GM10847 (cell line): ENCODE measurements around the gene CCNT2.

Experiments
- POLR2A ChIP-seq: IDR thresholded peaks from 2 replicates; pipeline ENCODE4 v1.6.1; 2011; ENCODE audit not compliant: insufficient read length; ENCODE audit errors: extremely low read depth

Gene CCNT2

DNA sequence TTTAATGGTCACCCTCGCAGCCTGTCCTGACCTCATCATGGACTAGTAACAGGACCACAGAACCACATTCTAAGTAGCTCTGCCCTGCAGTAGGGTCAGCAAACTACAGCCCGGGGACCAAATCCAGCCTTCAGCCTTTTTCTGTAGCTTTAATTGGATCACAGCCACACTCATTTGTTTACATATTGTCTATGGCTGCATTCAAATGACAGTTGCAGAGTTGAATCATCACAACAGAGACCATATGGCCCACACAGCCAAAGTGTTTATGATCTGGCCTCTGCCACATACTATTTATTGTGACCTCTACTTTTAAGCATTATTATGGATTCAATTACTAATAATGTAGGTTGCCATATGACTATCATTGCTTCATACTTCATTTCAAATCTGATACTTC is 80.9 kb downstream of the CCNT2 start:
- no peak for TF ChIP-seq POLR2A

DNA sequence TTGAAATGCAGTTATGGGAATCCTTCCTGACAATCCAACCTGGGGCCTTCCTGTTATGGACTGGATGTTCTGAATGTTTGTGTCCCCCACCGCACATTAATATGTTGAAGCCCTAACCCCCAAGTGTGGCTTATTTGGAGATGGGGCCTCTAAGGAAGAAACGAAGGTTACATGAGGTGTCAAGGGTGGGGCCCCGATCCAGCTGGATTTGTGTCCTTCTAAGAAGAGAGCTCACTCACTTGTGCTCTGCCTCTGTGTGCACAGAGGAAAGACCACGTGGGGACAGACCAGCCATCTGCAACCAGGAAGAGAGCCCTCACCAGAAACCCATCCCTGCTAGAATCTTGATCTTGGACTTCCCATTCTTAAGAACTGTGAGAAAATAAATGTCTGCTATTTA is 84.2 kb downstream of the CCNT2 start:
- TF ChIP-seq POLR2A, result no peak

DNA sequence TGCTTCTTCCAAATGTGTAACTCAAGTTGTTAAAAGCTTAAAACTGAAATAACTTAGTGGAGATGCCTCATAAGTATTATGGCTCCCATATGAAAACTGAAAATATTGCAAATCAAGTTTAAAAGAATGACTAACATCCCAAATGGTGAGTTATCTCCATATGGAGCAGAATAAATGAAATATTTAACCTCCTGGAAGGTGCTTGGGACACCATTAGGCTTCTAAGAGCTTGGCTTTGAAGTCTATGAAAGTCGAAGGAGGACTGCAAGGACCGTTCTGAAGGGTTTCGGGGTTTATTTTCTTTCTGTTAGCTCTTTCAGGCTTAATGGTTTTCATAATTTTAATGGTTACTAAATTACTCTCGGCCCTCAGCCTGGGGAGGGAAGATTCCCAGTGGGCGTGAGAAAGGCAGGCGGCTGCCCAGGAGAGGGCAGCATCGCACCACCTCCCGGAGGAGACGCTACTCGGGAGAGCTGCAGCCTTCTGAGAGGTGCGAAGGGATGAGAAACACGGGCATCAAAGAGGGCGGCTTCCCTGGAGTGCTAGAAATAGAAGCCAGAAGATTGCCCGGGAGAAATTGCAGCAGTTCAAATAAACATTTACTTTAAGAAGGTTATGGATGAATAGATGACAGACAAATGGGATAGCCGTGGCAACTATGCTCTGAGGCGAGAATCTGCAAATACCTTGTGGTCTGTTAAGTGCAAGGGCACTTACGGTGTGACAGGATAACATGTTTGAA is 85.6 kb downstream of the CCNT2 start:
- TF ChIP-seq POLR2A, result no peak

DNA sequence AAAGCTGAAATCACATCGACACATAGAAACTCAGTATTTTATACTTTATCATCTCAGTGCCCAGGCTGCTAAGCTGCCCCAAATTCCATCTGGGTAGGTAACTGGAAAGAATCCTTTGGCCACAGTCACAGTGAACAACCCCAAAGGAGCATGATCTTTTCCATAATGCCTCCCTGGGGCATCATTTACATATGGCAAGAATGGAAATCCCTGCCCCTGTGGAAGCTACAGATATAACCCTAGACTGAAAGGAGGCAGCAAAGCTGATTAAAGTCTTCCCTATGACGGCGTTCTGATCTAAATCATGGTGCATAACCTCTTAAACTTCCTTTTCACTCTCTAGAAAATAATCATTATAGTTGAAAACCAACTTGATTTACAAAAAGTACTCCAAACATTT is 87.1 kb downstream of the CCNT2 start:
- TF ChIP-seq POLR2A, result no peak
